NCI-H2081 (cell line): Measurements from ENCODE around the gene LMNA.

Source experiments
- DNase-seq, 2 experiments: peaks; one replicate each; lab custom pipeline; 2025; lab: John Stamatoyannopoulos, UW

LMNA gene

DNA sequence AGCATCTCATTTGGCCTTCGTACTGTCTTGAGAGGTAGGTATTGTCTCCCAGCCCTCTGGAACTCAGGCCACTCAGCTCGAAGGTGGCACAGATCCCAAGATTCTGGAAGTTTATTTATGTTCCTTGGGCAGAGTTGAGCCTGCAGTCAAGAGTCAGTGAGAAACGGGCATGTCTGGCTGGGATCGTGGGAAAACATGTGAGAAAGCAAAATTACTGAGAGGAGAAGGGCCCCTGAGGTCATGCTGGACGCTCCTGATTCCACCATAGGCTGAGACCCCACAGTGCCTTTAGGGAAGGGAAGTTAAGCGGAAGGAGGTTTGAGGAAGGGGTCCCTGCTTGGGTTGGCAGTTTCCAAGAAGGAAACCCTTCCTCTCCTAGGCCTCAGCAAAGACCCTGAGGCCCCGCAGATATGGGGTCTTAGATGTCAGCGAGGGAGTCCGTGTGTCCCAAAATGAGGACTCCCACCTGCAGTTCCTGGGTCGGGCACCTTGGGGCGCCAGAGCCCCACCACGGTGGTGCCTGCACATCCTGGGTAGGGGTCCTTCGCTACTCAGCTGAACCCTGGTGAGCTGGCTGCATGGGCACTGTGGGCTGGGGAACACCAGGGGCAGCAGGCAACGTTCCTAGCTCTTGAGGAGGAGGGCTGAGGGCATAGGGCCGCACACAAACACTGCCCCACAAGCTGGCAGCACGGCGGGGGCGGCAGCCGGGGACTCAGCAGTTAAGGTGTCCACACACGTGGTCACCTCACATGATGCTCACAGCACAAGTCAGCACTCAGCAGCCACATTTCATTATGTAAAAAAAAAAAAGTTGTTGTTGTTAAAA lies 26.6 kb downstream of the LMNA start:
- peak in 1 of 2 experiments; percentile 18 for DNase-seq

DNA sequence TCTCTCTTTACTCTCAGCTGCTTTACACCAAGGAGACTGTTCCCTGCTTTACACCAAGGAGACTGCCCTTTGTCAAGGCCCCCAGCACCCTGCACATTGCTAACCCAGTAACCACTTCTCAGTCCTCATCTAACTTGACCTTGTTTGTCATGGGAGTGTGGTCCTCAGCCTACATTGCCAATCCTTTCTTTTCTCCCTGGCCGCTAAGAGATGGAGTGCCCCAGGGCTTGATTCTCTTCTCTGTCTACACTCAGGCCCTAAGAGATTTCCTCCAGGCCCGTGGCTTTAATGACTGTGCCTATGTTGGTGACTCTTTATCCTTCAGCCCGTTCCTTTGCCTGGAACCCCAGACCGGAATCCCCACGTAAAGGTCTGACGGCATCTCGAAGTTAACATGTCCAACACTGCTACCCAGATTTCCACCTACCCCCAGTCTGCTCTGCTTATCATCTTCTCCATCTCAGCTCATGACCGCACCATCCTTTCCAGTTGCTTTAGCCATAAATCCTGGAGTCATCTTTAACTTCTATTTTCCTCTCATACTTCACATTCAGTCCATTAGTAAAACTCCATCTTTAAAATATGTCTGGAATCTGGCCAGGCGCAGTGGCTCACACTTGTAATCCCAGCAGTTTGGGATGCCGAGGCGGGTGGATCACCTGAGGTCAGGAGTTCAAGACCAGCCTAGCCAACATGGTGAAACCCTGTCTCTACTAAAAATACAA lies 29.4 kb downstream of the LMNA start:
- DNase-seq, result no peak

DNA sequence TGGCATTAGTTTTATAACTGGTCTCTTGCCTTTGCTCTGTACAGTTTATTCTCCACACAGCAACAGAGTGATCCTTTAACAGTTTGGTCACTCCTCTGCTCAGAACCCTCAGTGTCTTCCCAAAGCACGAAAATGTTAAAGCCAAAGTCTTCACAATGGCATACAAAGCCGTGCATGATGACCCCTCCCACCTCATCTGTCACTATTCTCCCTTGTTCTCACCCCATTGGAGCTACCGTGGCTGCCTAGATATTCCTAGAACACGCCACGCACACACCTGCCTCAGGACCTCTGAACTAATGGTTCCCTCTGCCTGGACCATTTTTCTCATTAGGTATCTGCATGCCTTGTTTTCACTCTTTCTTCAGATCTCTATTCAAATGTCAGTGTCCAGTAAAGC lies 30.2 kb downstream of the LMNA start:
- no peak for DNase-seq

DNA sequence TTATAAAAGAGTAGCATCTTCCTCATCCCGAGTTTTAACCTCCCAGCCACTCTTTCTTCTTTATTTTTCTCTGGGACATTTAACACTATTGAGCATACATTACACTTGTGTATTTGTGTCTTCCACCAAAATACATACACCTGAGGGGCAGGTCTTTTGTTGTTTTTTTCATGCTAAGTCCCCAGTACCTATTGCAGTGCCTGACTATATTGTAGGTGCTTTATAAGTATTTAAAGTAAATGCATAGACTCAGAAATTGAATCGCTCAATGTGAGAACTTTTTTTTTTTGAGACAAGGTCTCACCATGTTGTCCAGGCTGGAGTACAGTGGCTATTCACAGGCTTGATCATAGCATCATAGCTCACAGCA lies 31.1 kb downstream of the LMNA start:
- DNase-seq, result no peak

DNA sequence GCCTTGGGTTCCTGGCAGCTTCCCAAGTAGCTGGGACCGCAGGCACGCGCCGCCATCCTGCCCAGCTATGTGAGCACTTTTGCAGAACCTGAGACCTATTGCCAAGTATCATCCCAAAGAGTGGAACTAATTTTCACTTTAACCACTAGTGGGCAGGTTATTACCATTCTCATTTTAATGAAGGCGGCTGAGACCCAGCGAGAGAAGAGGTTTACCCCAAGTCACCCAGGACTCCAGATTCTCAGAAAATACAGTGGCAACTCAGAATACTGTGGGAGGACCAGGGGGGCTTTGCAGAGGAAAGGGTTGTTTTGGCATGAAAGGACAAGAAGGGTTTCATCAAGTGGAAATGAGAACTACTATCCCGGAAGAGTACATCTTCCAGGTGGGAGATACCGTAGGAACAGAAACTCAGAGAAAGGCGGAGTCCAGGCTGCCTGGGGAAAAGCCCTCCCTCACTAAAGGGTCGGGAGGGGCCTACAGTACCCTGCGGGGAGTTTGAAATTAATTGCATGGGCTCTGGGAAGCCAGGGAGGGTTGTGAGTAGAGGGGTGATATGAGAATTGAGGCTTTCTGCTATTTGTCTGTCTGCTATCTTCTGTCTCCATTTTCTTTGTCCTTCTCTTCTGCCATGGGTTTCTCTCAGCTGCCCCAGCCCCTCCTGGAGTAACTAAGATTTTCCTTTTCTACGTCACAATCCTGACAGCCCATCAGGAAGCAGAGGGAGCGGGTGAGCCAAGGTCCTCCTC lies 31.7 kb downstream of the LMNA start:
- DNase-seq, result peak; percentile 62 to 82

DNA sequence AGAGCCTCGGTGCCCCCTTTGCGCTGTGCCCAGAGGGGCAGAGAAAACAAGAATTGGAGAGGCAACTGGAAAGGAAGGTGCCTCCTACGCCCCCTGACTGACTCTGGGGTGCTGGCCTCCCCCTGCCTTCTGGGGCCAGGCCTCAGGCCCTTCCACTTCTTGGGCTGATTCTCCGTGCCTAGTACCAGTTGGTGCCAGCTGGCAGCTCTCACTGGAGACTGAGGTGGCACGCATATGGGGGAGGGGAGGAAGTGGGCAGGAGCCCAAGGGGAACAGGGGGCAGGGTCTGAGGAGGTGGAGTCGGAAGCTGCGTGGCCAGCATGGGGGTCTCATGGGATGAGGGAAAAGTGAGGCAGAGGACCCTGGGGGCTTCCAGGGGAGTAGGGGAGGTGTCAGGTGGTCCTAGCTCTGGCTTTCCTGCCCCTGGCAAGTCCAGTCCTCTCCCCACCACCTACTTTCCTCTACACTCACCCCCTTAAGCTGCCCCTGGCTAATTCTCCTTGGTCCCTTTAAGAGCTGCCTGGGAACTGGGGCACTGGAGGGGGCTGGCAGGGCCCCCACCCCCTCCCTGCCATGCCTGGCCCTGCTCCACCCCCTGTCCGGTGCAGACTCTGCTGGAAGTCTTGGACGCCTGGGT lies 32.4 kb downstream of the LMNA start:
- DNase-seq, result no peak

DNA sequence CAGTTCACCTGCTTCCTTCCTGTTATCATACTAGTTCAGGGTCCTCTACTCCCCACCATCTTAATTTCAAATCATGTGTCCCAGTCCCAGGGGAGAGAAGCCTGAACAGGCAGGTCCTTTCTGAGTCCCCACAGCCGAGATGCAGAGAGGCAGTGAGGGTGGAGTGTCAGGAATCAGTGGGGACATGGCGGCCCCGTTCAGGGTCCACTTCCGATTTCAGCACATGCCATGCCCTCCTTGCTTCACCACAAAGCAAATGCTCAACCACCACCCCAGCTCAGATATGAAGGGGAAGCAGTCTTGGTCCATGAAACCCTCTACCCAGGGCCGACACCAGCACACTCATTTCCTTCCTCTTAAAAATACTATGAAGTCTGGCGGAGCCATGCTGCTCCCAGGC lies 33.7 kb downstream of the LMNA start:
- DNase-seq, result no peak

DNA sequence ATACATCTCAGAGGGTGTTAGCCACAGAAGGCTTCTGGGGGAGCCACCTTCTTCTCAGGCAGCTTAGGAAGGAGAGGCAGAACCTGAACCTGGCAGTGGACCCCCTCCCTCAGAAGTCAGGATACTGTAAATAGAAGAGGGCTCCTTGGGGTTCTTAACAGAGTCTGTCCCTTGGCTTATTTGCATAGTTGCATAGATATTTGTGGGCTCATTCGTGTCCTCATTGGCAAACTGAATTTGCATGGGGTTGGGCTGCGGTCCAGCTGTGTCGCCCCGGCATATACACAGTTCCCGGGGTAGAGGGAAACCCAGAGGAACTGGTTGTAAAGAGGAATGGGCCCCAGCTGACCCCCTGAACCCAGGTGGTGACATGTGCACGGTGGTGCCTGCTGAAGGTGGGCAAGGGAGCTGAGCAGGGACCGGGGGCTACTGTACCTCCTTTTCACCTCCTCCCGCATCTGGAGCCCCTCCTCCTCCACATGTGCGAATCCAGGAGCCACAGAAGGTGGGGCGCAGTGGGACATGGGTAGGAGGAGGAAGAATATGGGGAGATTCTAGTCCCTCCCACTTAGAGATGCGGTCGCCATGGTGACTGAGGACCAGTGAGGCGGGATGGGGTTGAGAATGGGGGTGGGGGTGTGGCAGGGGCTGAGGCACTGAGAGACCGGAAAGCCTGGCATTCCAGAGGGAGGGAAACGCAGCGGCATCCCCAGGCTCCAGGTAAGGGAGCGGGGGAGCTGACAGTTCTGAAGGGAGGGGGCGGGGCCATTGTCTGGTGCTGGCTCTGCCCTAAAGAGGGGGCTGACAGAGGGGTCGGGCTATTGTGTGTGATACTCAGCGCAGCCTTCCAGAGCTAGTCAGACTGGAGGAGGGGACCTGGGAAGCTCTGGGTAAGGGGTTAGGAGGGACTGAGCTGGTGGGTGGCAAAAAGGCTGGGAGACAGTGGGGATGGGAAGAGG lies 35.1 kb downstream of the LMNA start:
- DNase-seq, result no peak

DNA sequence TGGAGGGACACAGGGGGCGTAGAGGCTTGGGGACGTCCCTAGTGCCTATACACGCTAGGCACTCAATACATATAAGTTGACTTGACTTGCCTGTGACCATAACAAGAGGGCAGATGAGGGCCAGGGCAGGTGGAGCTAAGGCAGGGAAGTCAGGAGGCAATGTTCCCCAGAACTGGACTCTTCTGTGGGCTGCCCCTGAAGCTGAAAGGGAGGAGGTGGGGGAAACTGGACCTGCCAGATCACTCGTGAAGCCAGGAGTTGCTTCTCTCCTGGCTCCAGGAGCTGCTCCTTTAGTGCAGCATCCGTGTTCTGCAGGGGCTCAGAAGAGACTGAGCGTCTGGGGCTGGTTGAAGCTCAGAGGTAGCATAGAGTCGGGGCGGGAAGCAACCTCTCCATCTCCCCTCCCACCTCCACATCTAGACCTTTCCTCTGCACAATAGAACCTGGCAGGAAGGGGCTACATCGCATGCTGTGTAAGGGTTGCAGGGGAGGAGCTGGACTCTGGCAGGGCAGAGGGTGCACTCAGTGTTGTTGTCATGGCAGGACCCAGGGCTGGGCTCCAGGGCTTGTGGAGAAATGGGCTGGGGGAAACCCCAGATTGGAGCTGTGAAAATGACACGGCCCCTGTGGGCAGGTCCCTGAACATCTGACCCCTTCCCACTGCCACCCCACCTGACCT lies 36.0 kb downstream of the LMNA start:
- no peak for DNase-seq

DNA sequence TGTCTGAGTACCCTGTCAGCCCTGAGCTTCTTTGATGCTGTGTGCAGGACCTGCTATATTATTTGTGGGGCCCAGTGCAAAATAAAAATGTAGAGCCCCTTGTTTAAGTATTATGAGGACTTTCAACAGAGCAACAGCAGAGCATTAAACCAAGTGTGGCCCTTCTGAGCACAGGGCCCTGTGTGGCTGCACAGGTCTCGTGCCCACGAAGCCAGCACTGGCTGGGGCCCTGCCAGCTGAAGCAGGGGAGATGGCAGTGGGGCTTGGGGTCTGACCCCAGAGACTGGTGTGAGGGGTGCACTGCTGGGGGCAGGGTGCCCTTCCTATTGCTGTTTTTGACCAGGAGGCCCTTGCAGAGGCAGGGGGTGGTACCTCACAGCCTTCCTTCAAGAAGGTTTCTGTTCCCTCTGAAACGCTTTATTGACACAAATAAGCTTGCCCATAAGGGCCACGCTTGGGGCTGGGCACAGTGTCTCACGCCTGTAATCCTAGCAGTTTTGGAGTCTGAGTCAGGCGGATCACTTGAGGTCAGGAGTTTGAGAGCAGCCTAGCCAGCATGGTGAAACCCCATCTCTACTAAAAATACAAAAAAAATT lies 36.7 kb downstream of the LMNA start:
- no peak for DNase-seq

DNA sequence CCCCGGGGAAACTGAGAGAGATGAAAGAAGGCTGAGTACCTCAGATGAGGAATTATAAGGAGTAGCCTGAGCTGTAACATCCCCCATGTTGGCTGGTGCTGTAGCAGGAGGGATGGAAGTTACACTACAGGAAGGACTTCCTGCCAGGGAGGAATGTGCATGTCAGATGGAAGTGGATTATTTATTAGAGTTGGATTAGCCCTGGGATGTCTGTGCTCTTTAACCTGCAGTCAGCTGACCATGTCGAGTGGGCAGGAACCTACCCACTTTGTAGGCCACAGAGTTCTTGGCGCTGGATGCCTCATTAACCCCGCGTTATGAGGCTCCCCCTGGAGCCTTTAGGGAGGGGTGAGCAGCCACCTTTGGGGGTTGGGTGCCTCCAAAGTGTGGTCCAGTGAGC lies 38.1 kb downstream of the LMNA start:
- DNase-seq, result no peak

DNA sequence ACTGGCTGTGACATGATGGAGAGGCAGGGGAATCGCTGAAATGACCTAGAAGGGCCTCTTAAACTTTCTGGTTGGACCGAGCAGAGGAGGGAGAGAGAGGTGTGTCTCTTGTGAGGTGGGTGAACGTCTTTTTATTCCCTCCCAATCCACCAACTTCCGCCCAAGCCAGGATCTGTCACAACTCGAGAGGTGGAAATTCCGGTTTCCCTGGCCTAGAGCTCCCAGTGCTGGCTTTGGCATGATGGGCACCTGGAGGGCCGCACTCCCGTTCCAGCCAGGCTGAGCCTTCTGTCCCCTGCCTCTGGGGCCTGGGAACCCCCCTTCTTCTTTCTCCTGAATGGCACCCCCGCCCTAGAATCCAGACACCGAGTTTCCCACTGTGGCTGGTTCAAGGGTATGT lies 38.9 kb downstream of the LMNA start, which contains the start of gene SEMA4A:
SEMA4A (plus strand) TSS at position 224 of the 400 bp plus-strand sequence. CDS start 994 bp downstream, outside the sequence.
- DNase-seq, result no peak

DNA sequence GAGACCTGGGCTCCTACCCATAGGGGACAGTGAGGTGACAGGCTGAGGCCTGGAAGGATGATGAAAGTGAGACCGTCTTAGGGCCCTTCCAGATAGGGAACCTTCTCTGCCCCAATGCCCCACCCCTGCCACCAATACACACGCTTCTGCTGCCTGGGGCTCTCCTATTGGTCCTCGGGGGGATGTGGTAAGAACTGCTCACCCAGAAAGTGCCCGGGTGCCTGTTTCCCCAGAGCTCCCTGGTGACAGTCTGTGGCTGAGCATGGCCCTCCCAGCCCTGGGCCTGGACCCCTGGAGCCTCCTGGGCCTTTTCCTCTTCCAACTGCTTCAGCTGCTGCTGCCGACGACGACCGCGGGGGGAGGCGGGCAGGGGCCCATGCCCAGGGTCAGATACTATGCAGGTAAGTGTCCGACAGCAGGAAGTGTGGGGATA lies 39.8 kb downstream of the LMNA start:
- no peak for DNase-seq

DNA sequence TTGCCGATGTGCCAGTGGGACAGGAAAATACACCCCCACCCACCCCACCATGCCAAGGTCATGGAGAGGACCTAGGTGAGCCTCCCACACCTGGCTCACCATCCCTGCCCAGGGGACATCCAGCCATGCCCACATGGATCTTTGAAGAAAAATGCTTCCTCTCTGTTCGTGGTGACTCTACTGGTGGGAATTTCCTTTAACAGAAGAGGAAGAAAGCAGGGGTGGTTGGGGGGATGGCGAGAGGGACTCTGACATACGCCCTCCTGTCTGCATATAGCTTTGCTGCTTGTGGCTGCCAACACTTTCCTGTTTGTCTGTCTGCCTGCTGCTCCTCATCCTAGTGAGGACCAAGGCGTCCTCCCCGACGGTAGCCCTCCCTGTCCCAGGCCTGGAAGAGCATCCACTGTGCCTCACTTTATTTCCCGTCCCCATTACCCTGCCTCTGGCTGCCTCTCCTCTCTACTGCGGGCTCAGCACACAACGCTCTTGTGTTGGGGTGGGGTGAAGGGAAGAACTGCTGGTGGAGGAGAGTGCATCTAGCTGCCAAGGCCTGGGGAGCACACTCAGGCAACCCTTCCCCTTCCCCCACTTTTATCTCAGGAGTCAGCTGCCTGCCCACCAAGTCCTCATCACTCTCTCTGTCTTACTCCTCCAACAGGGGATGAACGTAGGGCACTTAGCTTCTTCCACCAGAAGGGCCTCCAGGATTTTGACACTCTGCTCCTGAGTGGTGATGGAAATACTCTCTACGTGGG lies 41.4 kb downstream of the LMNA start:
- no peak for DNase-seq

DNA sequence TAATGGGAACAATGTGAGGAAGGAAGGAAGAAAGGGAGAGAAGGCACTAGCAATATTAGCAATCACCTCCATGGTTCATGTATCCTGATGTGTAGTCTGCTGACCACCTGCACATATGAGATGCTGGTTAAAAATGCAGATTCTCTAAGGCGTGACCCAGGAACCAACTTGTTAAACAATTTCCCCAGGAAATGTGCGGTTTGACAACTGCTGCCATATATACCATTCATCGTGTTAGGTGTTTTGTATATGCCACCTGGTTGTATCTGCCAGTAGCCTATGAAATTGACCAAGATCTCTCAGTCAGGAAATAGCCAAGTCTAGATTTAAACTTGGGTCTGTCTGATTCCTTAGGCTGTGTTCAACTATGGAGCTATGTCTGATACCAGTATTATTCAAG lies 43.0 kb downstream of the LMNA start:
- DNase-seq, result no peak

DNA sequence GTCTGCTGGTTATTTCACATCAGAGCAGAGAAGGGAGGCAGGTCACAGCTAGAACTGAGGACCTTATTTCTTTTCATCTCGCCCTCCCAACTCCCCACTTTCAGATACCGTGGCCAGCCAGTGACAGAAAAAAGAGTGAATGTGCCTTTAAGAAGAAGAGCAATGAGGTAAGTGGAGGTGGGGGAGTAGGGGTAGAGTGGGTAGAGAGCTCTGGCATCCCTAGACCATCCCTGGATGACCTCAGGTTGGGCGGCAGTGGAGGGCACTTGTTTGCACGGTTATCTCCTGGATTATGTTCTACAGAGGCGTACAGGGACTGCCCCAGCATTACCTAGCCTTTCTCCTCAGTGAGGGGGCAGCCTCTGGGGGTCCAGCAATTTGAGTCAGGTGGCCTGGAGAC lies 43.5 kb downstream of the LMNA start:
- DNase-seq, result no peak

DNA sequence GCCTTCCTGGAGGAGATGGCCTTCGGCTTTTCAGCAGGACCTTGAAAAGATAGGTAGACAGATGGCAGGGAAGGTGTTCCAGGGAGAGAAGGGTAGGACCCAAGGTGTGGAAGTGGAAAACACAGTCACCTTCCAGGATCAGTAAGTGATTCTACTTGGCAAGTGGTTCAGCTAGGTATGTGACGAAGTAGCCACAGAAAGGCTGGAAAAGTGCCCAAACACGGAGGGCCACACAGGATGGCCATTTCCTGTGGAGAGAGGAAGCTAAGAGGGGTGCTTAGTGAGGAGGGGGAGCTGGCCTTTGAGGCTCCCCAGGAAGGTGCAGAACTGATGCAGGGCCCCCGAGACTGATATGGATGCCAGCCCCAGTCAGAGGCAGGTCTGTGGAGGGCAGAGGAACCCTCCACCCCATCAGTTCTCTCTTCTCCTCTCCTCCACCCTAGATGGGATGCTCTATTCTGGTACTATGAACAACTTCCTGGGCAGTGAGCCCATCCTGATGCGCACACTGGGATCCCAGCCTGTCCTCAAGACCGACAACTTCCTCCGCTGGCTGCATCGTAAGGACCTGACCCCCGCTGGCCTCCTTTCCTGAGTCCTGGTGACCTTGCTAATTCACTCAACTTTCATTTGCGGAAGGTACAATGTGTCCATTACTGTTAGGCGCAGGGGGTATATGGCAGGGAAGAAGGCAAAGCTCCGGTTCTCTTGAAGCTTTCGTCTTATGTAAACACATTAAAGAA lies 45.7 kb downstream of the LMNA start:
- DNase-seq, result no peak

DNA sequence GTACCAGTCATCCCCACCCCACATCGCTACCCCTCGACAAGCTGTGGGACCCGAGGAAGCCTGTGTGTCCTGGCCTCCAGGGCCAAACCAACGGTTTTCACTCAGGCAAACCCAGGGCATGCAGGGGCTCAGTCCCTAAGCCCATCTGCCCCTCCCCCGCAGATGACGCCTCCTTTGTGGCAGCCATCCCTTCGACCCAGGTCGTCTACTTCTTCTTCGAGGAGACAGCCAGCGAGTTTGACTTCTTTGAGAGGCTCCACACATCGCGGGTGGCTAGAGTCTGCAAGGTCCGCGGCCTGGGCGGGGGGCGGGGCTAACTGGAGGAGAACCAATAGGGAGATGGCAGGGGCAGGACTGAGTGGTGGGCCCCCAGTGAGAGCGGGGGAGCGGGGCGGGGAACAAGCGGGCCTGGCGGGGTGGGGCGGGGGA lies 46.2 kb downstream of the LMNA start:
- DNase-seq, result peak; percentile 40 to 62
